GM21717 (cell line): ENCODE data around the gene TAF8.
"Not testable (repeated sequence)": the region's sequence is repeated elsewhere in the genome, so short reads cannot be mapped to it uniquely, and the experiment has no call there.

Source experiments
- ATAC-seq: cut with Tn5 transposase; IDR thresholded peaks from one replicate; pipeline ENCODE4 v1.9.1; 2021; ENCODE audit warnings: mild to moderate bottlenecking, moderate library complexity; ENCODE audit not compliant: unreplicated experiment

Gene TAF8

DNA sequence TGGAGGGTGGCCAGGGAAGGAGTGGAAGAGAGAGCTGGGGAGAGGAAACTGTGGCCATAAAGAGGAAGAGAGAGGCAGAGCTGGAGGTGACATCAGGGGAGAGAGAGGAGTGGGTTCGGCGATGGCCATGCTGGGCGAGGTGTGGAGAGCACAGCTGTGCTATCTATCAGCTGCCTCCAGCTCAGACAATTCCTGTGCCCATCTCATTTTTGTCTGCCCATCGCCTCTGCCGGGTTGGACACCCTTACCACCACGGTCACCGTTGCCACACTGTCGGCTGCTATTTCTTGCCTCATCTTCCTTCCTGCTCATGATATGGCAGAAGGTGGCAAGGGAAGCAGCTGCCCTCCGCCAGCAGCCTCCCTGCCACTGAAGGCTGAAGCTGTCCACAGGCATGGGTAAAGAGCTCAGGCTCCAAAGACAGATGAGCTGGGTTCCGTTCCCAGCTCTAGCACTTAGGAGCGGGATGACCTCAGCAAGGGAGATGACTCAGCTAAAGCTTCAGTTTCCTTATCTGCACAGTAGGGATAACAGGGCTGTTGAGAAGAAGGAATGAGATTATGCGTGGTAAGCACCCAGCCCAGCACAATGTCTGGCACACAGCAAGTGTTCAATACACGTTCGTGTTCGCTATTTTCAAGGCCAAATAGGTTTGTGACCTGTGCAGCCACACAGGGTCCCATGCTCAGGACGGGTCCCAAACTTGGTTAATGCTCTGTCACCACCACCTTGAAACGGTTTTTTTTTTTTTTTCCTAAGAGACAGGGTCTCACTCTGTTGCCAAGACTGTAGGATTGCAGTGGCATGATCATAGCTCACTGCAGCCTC lies 21.9 kb upstream of the TAF8 start:
- no peak for ATAC-seq

DNA sequence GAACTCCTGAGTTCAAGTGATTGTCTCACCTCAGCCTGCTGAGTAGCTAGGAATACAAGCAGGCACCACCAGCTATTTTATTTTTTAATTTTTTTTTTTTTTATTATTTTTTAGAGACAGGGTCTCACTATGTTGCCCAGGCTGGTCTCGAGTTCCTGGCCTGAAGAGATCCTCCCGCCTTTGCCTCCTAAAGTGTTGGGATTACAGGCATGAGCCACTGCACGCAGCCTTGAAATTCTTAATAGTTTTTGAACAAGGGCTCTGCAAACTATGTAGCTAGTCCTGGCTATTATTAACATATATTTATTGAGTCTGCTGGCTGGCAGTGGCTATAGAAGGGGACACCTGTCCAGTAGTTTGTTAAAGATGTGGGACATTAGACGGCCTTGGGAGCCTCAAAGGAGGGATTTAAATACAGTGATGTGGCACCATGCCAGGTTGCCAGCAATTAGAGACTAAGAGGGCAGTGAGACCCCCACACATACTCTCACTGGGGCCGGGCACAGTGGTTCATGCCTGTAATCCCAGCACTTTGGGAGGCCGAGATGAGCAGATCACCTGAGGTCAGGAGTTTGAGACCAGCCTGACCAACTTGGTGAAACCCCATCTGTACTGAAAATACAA lies 21.1 kb upstream of the TAF8 start:
- ATAC-seq, result no peak

DNA sequence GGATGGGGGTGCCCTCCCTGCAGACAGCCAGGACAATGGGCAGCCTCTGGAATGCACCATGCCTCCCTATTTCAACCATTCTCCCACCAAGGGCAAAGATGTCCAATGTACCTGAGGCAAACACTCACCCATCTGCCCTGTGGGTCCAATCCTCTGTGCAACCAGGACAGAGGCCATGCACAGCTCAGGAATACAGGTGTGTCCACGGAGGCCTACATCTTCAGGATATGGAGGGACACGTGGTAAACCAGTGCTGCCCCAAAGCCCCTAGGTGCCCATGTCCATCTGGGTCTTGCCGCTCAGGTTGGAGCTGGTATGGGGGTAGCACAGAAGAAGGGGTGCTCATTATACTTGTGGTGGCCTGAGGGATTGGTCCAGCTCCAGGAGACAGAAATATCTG lies 20.4 kb upstream of the TAF8 start:
- no peak for ATAC-seq

DNA sequence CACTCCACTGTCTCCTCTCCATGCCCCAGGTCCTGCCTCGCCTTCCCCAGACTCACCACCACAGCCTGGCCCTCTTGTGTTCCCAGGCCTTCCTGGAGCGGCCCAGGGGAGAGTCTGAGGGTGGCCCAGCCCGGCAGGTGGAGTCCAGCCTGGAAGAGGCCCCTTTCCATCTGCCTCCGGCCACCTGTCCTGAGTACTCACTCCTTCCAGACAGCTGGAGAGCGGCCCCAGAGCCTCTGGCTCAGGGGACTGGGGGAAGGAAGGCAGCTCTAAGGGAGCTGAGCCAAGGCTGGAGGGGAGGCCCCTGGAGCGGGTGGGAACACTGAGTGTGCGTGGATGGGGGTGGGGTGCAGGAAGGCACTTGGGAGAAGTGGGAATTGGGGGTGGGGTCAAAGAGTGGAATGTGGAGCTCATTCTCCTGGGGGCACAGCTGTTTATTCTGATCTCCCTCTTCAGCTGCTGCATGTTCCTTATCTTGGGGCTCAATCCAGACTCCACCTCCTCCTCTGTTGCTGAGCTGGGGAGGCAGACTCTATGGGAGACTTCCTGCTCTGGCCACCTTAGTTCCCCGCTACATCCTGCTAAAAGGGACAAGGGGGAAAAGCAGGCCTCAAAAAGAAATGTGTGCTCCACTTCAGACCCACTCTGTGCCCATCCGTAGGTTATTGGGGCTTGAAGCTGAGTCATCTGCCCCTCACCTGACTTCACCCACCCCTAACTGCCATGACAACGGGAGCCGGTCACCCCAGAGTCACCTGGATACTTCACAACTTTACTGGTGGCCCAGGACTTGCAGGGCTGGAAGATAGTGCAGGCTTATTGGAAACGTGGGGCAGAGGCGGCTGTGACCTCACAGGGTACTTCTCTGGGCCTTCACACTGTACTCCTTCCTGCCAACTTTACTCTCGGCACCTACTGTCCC lies 19.5 kb upstream of the TAF8 start:
- no peak for ATAC-seq

DNA sequence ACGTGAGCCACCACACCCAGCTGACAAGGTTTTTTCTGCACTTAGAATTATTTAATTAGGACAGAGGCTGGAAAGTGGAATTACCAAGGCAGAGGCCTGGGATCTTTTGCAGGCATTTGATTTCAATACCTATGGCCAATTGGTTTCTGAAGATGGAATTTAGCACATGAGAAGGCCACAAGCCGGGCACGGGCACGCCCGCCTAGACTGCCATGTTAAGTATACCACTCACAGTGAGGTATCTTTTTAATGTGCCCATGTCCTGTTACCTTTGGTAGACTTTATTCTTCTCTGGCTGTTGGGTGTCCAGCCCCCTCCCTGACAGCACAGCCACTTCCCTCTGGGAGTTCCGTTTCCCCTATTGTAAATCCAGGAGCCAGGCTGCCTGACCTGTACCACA lies 18.0 kb upstream of the TAF8 start:
- no peak for ATAC-seq

DNA sequence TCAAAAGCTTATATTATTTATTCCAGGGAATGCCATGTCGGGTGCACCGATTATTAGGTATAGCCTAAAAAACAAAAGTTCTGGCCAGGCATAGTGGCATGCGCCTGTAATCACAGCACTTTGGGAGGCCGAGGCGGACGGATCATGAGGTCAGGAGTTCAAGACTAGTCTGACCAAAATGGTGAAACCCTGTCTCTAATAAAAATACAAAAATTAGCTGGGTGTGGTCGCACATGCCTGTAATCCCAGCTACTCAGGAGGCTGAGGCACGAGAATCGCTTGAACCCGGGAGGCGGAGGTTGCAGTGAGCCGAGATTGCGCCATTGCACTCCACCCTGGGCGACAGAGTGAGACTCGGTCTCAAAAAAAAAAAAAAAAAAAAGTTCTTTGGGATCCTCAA lies 12.7 kb upstream of the TAF8 start:
- not testable (repeated sequence) for ATAC-seq

DNA sequence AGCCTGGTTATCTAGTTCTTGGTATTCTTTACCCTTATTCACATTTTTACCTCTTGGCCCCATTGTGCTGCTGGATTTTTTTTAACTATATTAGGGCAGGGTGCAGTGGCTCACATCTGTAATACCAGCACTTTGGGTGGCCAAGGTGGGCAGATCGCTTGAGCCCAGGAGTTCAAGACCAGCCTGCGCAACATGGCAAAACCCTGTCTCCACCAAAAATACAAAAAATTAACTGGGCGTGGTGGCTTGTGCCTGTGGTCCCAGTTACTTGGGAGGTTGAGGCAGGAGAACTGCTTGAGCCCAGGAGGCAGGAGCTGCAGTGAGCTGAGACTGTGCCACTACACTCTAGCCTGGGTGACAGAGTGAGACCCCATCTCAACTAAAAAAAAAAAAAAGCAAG lies 12.2 kb upstream of the TAF8 start:
- no peak for ATAC-seq

DNA sequence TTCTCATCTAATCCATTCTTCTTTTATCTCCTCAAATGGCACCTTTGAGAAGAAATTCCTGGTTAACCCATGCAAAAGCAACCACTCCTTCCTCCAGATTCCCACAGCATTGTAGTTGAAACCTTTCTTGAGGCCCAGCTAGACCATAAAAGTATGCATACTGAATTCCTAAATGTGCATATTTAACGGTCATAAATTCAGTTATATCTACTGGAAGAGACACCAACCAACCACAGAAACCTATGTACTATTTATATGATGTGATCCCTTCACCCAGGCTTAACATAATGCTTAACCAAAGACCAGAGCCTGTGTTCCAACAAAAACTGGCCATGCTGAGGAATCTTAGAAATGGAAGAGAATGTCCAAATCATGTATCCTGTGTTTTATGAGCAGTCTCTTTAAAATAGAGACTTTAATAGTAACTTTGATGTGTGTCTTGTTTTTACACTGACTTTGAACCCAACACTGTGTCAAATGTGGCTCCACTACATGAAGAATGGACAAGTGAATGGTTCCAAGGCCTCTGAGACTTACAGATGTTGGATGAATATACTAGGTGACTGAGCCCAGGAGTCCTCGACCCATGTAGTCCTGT lies 11.4 kb upstream of the TAF8 start:
- no peak for ATAC-seq

DNA sequence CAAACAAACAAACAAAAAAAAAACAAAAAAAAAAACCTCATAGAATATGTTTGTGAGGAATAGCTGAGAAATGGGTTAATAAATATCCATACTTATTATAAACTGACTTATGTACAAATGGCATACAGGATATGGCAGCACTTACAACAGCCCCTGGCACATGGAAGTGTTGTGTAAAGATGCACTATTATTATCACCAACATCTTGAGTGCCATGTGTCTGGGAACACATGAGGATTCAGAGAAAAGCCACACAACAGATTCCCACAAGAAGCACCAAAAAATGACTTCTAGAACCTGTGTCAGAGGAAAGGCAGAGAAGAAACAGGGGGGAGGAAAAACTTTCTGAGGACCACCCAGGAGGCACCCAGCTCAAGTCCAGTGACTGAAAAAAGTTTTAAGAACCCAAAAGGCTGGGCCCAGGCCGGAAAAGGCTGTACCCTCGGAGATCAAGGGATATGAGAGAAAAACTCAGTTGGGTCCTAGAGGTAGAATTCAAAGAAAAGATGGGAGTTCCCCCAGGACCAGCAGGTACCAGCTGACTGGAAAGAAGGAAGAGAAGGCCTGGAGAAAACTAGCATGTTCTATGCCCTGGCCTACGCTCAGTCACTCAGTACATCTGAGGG lies 9.4 kb upstream of the TAF8 start:
- ATAC-seq, result no peak

DNA sequence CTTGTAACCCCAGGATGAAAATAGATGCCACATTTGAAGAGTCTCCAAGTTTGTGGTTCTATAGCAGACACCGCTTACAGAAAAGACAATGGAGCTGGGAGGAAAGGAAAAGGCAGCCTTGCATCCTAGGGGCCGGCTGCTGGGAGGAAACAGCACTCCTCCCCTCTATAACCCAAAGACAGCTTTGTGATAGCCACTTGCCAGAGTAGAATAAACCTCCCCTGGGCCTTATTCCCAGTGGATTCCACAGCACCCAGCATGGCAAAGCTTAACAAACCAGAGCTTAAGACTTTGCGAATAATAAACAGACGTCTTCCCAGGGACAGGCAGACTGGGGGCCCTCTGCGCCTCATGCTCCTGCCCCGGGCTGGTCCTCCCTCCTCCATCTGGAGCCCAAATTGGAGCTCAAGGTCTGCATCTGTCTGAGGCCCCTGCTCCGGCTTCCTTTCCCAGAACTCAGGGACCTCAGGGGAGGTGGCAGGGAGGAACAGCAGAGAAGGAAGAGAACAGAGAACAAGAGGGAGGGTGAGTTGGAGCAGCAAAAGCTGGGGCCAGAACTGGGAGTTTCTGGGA lies 8.8 kb upstream of the TAF8 start:
- ATAC-seq, result no peak

DNA sequence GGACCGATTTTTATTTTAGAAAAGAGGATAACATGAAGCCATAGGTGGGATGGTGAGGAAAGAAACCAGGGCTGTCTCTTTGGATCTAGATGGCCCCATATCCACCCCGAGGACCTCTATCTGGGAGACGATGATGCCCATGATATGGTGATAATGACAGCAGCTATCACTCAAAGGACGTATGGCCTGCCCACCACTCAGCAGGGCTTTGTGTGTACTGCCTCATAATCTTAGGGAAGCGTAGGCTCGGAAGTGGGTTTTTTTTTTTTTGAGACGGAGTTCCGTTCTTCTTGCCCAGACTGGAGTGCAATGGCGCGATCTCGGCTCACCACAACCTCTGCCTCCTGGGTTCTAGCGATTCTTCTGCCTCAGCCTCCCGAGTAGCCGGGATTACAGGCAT lies 8.2 kb upstream of the TAF8 start:
- no peak for ATAC-seq

GRCh38 chr6:42043787-42044475 lies 6.4 kb upstream of the TAF8 start:
- peak; percentile 45 for ATAC-seq

- ATAC-seq, result no peak
Measured at GRCh38 chr6:42045538-42046460, 4.5 kb upstream of the TAF8 start.

GRCh38 chr6:42046464-42047212 lies 3.7 kb upstream of the TAF8 start:
- ATAC-seq, result no peak

DNA sequence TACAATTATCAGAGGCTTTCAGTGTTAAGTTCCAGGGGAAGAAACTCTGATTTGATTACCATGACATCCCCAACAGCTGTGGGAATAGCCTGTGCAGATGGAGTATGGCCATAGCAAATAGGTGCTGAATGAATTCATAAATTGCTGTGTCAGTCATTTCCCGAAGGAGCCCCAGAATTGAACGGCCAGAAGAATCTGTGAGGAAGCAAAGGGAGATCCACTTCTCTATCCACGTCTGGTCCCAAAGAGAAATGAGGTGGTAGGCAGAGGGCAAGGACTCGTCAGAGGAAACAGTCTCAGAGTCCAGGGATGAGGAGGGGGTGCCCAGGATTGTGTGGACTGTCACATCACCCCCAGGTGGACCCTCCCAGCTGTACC lies 3.1 kb upstream of the TAF8 start:
- no peak for ATAC-seq

DNA sequence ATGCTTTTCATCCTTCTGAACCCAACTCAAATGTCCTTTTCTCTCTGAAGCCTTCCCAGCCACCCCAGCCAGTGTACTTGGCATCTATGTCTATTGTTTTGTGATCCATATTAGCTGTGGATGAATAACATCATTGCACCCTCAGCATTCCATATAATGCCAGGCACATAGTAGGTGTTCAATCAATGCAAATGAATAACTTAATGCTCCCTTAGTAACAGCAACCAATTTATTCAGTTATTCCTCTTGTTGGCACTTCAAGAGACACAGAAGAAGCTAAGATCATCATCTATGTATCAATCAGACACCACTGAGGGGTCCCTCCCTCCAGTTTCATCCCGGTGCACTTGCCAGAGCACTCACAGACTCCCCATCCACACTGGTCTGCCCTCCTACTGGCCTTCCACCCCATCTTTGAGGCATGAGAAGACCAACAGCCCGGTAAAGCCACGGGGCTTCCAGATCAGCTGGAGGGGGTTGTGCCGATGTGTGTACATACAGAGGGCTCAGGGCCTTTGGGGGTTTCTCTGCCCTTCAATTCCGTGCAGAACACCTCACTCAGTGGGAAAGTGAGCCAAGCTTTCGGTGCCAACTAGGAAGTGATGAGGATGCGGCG lies 2.4 kb upstream of the TAF8 start:
- ATAC-seq, result no peak

GRCh38 chr6:42049116-42049809 lies 1.1 kb upstream of the TAF8 start:
- no peak for ATAC-seq
